Mucosa of gallbladder (tissue), 1 donor: Measurements from ENCODE around the gene RSPH6A. TPM values are rescaled to one million over a fixed set of nuclear protein-coding genes. Genes with fewer than 3 reads are reported as not detected.
"Not testable (repeated sequence)": the region's sequence is repeated elsewhere in the genome, so short reads cannot be mapped to it uniquely, and the experiment has no call there.

Experiments used
- DNase-seq: peaks from one replicate; pipeline ENCODE4 v3.0.0-alpha.2; 2020; ENCODE audit warnings: low spot score
- total RNA-seq: library from RNA; stranded (reverse); gene quantifications from one replicate; pipeline ENCODE4 v1.2.1, GENCODE V29; 2021
- donor health status: DM: no; HTN: no; CAD: no.

RSPH6A gene
- total RNA-seq, 1 donor from 2014 or later = 0.09 TPM

DNA sequence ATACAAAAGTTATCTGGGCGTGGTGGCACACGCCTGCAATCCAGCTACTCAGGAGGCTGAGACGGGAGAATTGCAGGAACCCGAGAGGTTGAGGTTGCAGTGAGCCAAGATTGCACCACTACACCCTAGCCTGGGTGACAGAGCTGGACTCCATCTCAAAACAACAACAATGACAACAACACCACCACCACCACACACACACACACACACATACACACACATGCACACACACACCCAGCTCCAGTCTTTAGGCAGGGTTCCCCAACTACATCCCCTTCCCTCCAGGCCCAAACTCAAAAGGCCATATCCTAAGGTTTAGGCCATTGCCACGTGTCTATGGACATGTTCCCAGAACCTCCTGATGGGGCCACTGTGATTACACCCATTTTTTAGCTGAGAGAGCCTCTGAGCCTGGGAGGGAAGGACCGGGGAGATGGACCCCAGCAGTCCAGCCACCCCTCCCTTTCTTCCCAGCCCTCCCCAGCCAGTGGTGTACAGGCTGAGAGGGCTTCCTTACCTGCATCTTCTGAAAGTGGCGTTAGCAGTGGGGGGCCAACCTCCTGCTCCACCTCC is 13.4 kb downstream of the RSPH6A start:
- DNase-seq = no peak

DNA sequence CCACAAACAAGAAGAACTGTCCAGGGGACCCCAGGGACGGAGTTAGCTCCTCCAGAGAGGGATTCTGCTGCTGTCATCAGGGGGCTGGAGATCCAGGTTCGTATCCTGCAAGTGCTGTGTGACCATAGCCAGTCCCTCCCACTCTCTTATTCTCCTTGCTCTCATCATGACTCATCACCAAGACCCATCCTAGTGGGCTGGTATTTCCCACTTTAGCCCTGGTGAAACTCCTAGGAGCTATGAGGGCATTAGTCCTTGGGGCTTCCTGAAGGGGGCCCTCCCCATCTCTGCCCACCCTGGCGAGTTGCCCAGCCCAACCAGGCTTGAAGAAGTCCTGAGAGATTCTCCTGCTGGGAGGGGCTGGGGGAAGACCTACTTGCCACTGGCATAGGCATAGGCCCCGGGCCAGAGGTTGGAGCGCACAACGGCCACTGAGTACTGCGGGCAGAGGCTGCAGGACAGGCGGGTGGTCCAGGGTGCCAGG is 15.0 kb downstream of the RSPH6A start:
- DNase-seq = no peak

DNA sequence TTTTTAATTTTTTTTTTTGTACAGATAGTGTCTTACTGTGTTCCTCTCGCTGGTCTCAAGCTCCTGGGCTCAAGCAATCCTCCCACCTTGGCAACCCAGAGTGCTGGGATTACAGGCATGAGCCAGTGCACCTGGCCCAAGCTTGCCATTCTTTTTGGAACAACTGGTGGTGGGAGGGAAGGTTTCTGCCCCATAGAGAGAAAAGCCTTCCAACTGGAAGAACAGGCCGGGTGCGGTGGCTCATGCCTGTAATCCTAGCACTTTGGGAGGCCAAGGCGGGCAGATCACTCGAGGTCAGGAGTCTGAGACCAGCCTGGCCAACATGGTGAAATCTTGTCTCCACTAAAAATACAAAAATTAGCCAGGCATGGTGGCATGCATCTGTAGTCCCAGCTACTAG is 15.6 kb downstream of the RSPH6A start:
- DNase-seq = not testable (repeated sequence)

DNA sequence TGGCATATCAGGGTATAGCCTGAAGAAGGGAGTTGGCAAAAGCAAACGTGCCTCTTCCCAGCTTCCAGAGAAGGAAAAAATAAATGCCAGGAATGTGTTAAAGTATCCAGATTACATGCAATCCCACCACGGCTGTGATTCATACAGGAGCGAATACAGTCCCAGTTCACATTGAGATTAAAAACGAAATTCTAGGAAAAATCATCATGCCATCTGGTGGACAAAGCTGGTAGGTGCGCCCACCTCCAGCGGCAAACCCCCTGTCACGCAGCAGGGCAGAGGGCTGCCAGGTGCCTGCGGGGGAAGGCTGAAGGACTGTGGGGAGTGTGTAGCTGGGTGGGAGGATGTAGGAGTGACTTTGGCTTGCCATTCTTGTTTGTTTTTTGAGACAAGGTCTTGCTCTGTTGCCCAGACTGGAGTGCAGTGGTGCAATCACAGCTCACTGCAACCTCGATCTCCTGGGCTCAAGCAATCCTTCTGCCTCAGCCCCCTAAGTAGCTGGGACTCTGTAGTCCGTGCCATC is 16.1 kb downstream of the RSPH6A start:
- DNase-seq = peak; percentile 56

DNA sequence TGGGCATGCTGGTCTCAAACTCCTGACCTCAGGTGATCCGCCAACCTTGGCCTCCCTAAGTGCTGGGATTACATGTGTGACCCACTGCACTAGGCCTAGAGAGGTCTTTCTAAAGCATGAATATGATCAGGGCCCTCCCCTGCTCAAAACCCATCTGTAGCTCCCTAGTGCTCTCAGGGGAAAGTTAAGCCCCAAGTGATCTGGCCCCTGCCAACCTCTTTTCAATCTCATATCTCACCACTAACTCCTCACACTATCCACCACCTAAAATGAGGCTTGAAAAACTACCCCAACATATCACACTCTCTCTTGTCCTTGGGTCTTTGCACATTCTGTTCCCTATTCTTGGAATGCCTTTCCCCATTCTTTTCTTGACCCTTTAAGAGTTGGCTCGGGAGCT is 20.5 kb downstream of the RSPH6A start:
- no peak for DNase-seq

DNA sequence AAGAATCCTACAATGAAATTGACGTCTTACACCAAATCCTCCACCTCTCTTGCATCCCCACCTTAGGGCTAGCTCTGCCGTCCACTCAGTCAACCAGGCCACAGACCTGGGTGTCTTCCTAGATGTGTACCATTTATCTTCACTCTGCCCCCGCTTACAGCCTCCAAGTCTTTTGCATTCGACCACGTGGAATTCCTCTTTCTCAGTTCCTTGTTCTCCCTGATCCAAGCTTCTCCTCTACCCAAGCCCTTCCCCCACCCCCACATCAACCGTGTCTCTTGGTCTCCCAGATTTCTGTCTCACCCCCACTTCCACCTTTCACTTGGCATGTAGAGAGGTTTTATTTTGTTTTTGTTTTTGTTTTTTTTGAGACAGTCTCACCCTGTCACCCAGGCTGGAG is 21.2 kb downstream of the RSPH6A start:
- DNase-seq = no peak

DNA sequence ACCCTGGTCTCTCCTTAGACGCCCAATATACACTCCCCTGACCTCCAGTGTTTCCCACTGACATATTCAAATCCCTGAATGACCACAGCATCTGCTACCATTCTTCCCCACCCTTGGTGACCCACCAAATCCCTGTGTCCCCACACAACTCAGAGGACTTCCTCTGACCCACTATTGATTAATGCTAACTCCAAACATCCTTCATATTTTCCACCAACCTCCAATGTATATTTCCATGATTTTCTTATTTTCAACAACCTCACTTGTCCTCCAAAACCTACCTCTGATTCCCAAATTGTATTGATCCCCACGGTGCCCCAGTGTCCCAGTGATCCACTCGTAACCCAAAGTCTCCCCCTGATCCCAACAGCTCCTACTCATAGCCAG is 21.9 kb downstream of the RSPH6A start:
- no peak for DNase-seq

DNA sequence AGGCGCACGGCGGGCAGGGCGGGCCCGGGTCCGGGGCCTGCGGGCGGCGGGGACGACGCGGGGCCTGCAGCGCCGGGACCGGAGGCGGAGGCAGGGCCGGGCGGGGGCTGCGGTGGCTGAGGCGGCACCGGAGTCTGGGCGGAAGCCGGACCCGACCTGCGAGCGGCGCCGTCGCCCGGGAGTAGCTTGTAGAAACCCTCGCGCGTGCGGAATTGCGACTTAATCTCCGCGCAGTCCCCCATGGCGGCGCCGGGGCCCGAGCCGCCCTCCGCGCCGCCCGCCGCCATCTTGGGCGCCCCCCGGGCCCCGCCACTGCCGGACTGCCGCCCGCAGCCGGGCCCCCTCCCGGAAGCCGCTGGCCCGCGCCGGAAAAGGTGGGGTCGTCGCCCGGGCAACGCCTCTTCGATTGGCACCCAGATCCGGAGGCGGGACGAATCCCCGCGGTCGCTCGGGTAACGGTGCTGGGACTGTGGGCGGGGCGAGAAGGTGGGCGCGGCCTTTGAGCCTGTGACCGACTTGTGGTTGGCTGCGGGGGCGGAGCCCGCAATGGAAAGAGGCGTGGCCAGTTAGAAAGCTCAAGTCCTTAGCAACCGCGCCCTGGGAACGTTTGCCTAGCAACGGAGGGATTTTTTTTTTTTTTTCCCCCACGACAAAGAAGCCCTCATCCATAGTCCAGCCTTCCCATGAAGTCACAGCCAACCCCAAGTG is 22.5 kb downstream of the RSPH6A start, which contains the start of gene DMWD:
TSS of gene DMWD (minus strand) at position 376 of the 708 bp plus-strand sequence. CDS start at position 287, 89 bp downstream.
- peak; percentile 100 for DNase-seq

DNA sequence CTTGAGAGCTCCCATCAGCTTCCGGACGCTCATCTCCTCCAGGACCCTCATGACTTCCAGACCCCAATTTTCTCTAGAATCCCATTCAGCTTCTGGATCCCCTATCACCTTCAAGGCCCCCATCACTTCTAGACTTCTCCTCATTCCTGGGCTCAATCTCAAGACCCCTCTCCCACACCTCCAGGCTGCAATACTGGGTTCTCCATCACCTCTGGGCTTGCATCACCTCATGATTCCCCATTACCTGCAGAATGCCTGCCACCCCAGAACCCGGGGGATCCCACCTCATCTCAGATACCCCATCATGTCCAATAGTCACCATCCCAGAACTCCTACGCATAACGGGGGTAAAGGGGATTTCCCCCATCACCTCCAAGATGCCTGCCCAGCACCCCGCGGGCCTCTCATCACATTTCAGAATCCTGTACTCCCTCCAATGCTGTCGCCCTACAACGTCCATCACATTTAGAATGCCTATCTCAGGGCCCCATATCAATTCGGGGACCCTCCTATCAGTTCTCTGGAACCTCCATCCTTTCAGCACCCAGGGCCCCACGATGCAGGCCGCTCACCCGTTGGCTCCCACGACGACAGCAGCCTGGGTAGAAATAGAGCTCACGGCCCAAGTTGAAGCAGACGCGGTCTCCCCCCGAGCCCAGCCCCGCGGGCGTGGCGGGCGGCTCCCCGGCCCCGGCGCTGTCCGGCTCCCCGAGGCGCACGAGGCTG is 23.2 kb downstream of the RSPH6A start:
- DNase-seq = no peak

DNA sequence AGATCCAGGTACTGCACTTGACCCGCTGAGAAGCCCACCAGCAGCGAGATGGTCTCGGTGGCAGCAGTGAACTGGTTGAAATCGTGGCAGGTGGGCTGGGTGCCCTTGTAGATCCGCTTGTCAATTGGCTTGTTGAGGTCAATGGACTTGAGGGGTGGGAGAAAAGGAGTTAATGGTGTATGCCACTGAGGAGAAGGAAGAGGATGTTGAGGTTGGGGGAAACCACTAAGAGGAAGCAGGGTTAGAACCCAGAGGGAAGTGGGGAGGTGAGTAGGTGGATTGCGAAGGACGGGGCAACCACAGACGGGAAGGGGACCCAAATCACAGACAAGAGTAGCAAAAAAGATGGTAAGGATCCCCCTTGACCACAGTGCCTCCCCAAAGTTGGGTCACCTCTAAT is 24.2 kb downstream of the RSPH6A start:
- no peak for DNase-seq

DNA sequence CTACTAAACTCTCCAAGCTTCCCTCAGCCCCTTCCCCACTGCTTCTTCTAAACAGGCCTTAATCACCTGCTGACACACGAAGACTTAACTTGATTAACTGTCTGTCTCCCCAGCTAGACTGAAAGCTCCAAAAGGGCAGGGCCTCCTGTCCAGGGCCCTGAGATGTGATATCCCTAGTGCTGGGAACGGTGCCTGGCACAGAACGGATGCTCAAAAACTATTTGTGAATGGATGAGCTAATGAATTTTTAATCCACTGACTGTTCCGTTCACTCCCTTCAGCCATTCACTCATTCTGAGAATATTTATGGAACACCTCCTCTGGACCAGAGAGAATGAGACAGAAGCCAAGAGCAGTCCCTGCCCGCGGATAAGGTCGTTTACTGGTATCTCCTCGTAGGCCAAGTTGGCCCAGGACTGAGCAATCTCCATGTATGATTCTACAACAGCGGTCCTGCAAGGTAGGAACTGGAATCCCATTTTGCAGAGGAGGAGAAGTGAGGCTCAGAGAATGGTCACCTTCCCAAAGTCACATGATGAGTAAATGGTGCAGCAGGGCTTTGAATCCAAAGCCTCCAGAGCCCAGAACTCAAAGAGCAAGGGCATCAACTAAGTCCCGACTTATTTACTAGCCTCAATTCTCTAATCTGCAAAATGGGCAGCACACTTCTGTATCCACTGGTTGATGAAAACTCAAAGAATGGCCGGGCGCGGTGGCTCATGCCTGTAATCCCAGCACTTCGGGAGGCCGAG is 25.9 kb downstream of the RSPH6A start:
- DNase-seq = no peak

DNA sequence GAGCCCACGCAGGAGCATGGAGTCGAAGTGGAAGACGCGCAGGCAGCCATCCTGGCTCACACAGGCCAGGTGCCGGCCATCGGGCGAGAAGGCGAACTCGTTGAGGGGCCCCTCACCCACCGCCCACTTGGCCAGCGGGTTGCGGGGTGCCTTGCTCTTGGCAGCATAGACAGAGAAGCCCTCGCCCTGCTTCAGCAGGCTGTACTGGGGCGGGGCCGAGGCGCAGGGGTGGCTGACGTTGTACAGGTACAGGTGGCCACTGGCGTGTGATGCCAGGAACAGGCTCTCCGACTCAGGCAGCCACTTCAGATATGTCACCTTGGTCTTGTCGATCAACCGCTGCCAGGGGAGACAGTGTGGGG is 28.6 kb downstream of the RSPH6A start:
- DNase-seq = no peak

DNA sequence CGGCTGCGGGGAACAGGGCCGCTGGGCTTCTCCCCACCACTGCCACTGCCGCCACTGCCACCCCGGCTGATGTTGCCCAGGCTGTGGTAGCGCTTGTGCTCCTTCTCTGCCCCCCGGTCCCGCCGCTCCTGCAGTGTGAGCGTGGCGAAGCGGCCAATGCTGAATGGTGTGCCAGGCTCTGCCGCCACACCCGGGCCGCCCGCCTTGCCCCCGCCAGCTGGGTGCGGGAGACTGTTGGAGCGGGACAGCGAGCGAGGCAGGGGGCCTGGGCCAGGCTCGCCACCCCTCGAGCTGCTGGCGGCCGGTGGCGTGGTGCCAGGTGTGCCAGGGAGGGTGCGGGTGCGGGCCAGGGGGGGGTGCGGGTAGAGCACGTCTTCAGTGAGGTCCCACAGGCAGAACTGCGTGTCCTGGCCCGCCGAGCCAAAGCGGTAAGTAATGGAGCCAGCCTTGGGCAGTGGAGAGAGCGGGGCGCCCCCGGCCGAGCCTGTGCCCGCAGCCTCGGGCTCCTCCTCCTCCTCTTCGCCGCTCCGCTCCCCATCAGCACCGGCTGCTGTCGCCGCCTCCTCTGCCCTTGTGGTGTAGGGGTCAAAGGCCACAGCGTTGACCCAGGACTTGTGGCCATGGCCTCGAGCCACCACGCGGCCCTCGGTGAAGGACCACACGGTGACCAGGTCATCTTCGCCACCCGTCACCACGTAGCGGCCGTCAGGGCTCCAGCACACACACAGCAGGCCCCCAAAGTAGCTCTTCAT is 29.2 kb downstream of the RSPH6A start:
- DNase-seq = no peak

DNA sequence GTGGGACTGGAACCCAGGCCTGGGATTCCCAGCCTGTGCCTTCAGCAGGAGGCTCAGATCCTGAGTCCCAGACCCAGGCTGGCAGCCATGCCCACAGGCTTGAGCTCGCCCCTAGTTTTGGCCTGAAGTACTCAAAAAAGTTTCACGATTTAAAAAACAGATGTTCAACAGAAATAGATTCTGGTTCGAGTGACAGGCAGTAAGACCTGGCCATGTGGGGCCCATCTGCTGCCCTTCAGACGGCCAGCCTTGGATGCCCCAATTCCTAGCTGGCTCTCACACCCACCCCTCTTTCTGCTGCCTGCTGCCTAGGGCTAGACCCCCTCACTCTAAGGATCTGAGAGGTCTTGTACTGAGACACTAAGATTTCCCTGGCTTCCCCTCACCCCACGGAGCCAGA is 30.0 kb downstream of the RSPH6A start:
- no peak for DNase-seq

DNA sequence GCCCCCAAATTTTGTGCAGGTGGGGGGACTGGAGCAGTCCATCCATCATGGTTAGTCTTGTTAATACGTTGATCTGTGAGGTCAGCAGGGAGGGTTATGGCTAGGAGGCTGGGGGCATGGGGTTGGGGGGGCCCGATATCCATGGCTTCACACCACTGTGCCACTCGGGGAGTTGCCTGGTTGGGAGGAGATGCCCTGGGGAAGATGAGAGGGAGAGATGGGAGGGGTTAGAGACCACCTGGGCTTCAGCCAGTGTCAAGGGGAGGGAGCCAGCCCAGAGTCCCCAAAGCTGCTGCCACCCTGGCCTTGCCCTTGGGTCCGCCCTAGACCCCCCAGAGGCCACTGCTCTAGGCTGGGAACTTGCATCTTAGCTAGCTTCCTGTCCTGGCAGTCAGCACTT is 31.0 kb downstream of the RSPH6A start:
- no peak for DNase-seq

DNA sequence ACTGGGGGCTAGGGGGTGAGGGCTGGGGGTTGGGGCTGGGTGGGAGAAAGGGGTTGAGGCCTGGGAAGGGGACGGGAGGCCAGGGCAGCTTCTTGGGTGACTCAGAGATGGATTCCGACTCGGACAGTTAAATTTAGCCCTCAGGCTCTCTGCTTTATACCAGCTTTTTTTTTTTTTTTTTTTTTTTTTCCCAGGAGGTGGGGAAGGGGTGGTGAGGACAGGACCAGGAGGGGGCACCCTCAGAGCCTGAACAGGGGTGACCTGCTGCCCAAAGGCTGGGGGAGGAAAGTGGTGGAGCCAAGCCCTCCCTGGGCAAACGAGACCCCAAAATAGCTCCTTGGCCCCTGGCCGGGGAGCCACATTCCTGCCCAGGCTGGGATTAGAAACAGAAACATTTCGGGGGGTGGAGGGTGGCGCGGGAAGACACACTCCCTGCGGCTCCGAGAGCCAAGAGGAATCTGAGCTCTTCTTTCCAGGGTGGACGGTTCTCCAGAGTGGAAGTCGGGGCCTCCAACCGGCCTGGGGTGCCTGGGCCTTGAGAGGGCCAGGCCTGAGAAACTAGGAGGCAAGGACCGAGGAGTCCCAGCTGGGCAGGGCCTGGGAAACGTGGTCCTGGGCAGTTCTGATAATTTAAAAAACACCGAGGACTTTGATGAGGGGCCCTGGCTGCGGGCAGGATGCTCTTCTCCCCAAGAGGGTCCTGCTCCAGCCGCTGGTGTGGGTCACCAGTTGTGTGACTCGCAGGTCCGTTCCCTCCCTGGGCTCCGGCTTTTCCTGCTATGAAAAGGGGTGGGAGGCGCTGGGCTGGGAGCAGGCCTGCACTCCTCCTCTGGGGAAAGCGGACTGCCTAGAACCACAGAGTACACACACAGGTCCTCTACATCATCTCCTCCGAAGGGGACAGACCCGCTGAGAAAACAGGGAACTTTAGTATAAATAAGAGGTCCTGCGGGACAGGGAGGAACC is 32.0 kb downstream of the RSPH6A start:
- DNase-seq = peak; percentile 57

DNA sequence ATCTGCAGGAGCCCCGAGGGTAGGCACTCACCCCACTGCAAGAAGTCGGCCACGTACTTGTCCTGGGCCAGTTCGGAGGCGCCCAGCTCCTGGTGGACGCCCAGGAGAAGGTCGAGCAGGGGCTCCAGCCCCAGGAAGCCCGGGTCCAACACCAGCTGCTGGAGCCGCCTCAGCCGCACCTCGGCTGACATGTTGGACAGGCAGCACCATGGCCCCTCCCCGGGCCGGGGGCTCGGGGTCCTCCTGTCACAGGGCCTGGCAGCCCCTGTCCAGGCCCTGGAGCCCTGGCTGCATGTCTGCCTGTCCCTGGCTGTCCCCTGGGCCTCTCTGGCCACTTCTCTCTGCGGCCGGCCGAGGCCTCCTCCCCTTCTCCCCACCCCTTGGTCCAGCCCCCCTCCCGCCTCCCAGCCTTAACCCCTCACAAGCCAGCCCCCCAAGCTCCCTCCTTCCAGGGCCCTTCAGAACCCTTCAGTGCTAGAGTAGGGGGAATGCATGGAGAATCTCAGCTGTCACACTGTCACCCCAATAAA is 32.9 kb downstream of the RSPH6A start, which contains the start of gene DMPK:
TSS of gene DMPK (minus strand) at position 329 of the 530 bp plus-strand sequence. CDS start at position 191, 138 bp downstream.
- no peak for DNase-seq

DNA sequence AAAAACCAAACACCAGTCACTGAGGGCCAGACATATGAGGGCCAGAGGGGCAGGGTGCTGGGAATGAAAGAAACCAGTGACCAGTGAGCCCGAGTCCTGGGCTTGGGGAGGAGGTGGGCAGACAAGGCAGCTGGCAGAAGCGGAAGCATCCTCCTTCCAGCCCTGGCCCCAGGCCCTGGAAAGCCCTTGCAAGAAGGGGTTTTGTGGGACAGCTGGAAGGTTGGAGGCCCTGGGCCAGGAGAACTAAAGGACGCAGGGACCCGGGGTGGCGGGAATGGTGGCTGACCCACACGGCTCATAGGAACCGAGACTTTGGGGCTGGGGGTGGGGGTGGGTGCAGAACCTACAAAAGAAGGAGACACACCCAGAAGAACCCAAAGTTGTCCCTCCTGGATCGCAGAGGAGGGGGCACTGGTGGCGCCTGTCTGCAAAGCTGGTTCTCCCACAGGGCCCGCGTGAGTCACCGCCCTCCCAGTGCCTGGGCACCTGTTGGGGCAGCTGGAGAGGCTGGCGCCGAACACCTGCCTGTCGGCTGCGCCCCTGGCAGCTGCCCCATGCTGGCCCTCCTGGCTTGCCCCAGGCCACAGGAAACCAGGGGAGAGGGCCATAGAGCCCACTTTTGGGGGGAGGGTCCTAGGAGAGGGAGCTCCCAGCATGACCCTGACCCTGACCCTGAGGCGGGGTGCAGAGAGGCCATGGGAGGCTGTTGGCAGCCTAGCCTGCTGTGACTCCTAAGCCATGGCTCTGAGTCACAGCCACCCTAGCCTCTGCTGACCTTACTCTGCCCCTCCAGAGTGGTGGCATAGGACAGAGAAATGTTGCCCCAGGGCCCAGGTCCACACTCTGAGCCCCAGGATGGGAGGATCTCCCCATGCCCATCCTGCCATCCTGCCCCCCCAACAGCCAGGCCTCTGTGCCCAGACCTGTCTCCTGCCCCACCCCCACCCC is 33.6 kb downstream of the RSPH6A start:
- no peak for DNase-seq
